GM23248 (cell line): ENCODE measurements around the gene RAMP1.

Experiments
- EZH2 ChIP-seq: fragments of 200-600 bp; sonication (generic); IDR thresholded peaks from 2 replicates; pipeline ENCODE4 v1.6.1; 2018; ENCODE audit warnings: antibody characterized with exemption, mild to moderate bottlenecking; ENCODE audit not compliant: insufficient read depth, poor library complexity, severe bottlenecking
- EZH2phosphoT487 ChIP-seq: fragments of 200-600 bp; sonication (generic); IDR thresholded peaks from 2 replicates; pipeline ENCODE4 v1.6.1; 2018; ENCODE audit warnings: antibody characterized with exemption, moderate library complexity, mild to moderate bottlenecking, low read depth; ENCODE audit not compliant: insufficient read depth

GRCh38 chr2:237863102-237863511, 3.7 kb downstream of the RAMP1 start:
- TF ChIP-seq EZH2, result no peak
- no peak for TF ChIP-seq EZH2phosphoT487
